GM12878 (cell line): ENCODE results near the gene ZNF248. TPM values are rescaled to one million over a fixed set of nuclear protein-coding genes. Genes with fewer than 3 reads are reported as not detected.

Experiments
- ATAC-seq: fragments of 200-7000 bp; cut with Tn5 transposase; 3 replicates; pipeline ENCODE4 v1.9.1; 2020; ENCODE audit warnings: mild to moderate bottlenecking, moderate library complexity
- BruUV-seq: library from RNA; stranded (reverse); fragments of 400-500 nt; replicated peaks from 2 replicates; lab custom pipeline; 2021; lab: Mats Ljungman, UMichigan
- CTCF ChIA-PET: fragments of 300-600 bp; sonication (Branson Sonifier 250); formaldehyde crosslinking; extraction: SDS; loops from one replicate; lab custom pipeline; 2021; ENCODE audit warnings: inconsistent platforms; lab: Yijun Ruan, JAX
- POLR2A ChIA-PET: fragments of 350-600 bp; formaldehyde crosslinking; extraction: SDS; loops from one replicate; lab custom pipeline; 2021; ENCODE audit warnings: inconsistent platforms; lab: Charles Lee
- RAD21 ChIA-PET: fragments of 300-600 bp; sonication (Branson Sonifier 250); formaldehyde crosslinking; loops from one replicate; lab custom pipeline; 2023; ENCODE audit warnings: antibody characterized with exemption; ENCODE audit not compliant: unreplicated experiment; lab: Charles Lee
- SMC1A ChIA-PET: fragments of 300-600 bp; sonication (Branson Sonifier 250); formaldehyde crosslinking; loops from one replicate; lab custom pipeline; 2023; ENCODE audit not compliant: unreplicated experiment, uncharacterized antibody; lab: Charles Lee
- DNase-seq: peaks from one replicate; pipeline ENCODE4 v3.0.0-alpha.2; 2011; ENCODE audit warnings: low read depth, low spot score
- FAIRE-seq: peaks from 3 replicates; lab custom pipeline; 2011; peaks lifted over from hg19 to GRCh38; lab: Jason Lieb, UNC
- H2AFZ ChIP-seq: 2 replicates; pipeline ENCODE4 v1.6.0; 2011; ENCODE audit warnings: low read depth, low read length, control low read depth; ENCODE audit not compliant: control insufficient read depth
- H3K27ac ChIP-seq: 2 replicates; pipeline ENCODE4 v1.5.1; 2011; ENCODE audit warnings: control low read depth; ENCODE audit not compliant: control insufficient read depth, insufficient read depth
- H3K27me3 ChIP-seq, 2 experiments: replicated peaks in 1 of 2; 2 replicates each; pipeline versions ENCODE4 v1.6.0 to v1.6.1; 2011; ENCODE audit warnings: low read length in 1 of 2; ENCODE audit not compliant: control insufficient read depth in 2 of 2, insufficient read depth in 2 of 2
- H3K36me3 ChIP-seq, 2 experiments: 2 replicates each; pipeline ENCODE4 v1.5.1; 2011; ENCODE audit warnings: low read length in 1 of 2; ENCODE audit not compliant: control insufficient read depth in 2 of 2, insufficient read depth in 2 of 2
- H3K4me1 ChIP-seq: 2 replicates; pipeline ENCODE4 v1.6.1; 2011; ENCODE audit warnings: mild to moderate bottlenecking, low read length, moderate library complexity, mixed read lengths; ENCODE audit not compliant: control insufficient read depth, insufficient read depth
- H3K4me2 ChIP-seq: 2 replicates; pipeline ENCODE4 v1.6.0; 2011; ENCODE audit warnings: control low read depth; ENCODE audit not compliant: control insufficient read depth, insufficient read depth
- H3K4me3 ChIP-seq: fragments of 200-600 bp; sonication (generic); 2 replicates; pipeline ENCODE4 v1.5.1; 2016
- H3K79me2 ChIP-seq: 2 replicates; pipeline ENCODE4 v1.6.0; 2011; ENCODE audit warnings: low read length; ENCODE audit not compliant: control insufficient read depth, insufficient read depth
- H3K9ac ChIP-seq: 2 replicates; pipeline ENCODE4 v1.8.0; 2011; ENCODE audit warnings: low read length, control low read depth, mixed read lengths; ENCODE audit not compliant: control insufficient read depth, insufficient read depth
- H3K9me3 ChIP-seq: replicated peaks from 3 replicates; pipeline ENCODE4 v1.5.1; 2011; ENCODE audit warnings: mild to moderate bottlenecking, low read length; ENCODE audit not compliant: control insufficient read depth, insufficient read depth
- H4K20me1 ChIP-seq: 2 replicates; pipeline ENCODE4 v1.6.0; 2011; ENCODE audit not compliant: control insufficient read depth, insufficient read depth
- ATF2 ChIP-seq: IDR thresholded peaks from 2 replicates; pipeline ENCODE4 v1.6.1; 2012; ENCODE audit warnings: low read length, inconsistent platforms
- CBX3 ChIP-seq: fragments of 200-600 bp; sonication (generic); IDR thresholded peaks from 2 replicates; pipeline ENCODE4 v1.6.1; 2016; ENCODE audit warnings: low read depth, borderline replicate concordance
- ELK1 ChIP-seq: IDR thresholded peaks from 2 replicates; pipeline ENCODE4 v1.6.1; 2012; ENCODE audit warnings: low read depth, low read length, improper control_type of control experiment
- FOS ChIP-seq: IDR thresholded peaks from 3 replicates; pipeline ENCODE4 v1.6.1; 2011; ENCODE audit warnings: borderline replicate concordance; ENCODE audit not compliant: insufficient read length; ENCODE audit errors: extremely low read depth
- KDM1A ChIP-seq: fragments of 200-600 bp; sonication (generic); IDR thresholded peaks from 2 replicates; pipeline ENCODE4 v1.6.1; 2016; ENCODE audit warnings: borderline replicate concordance
- MYC ChIP-seq: IDR thresholded peaks from 2 replicates; pipeline ENCODE4 v1.6.1; 2011; ENCODE audit warnings: mild to moderate bottlenecking, low read length, moderate library complexity, inconsistent platforms; ENCODE audit not compliant: insufficient read depth, insufficient replicate concordance, insufficient read length, severe bottlenecking
- NR2C2 ChIP-seq: IDR thresholded peaks from 2 replicates; pipeline ENCODE4 v1.6.1; 2011; ENCODE audit warnings: borderline replicate concordance, low read depth; ENCODE audit not compliant: control insufficient read depth, insufficient read length
- RAD51 ChIP-seq: fragments of 450-650 bp; IDR thresholded peaks from 2 replicates; pipeline ENCODE4 v1.6.1; 2016; ENCODE audit warnings: moderate library complexity, mild to moderate bottlenecking, inconsistent platforms
- SKIL ChIP-seq: fragments of 450-650 bp; IDR thresholded peaks from 2 replicates; pipeline ENCODE4 v1.6.1; 2017; ENCODE audit warnings: mild to moderate bottlenecking, low read depth, inconsistent platforms; ENCODE audit not compliant: poor library complexity, severe bottlenecking
- SMAD5 ChIP-seq: IDR thresholded peaks from 2 replicates; pipeline ENCODE4 v1.6.1; 2016; ENCODE audit warnings: antibody characterized with exemption, low read depth
- USF1 ChIP-seq: IDR thresholded peaks from 2 replicates; pipeline ENCODE4 v1.6.1; 2011; ENCODE audit warnings: borderline replicate concordance, low read depth, mild to moderate bottlenecking, moderate library complexity, mixed read lengths, low read length; ENCODE audit not compliant: insufficient read depth; ENCODE audit errors: extremely low read length
- USF2 ChIP-seq: IDR thresholded peaks from 2 replicates; pipeline ENCODE4 v1.6.1; 2011; ENCODE audit warnings: low read depth, low read length, improper control_type of control experiment, borderline replicate concordance
- ZNF687 ChIP-seq: fragments of 450-650 bp; IDR thresholded peaks from 2 replicates; pipeline ENCODE4 v1.6.1; 2017; ENCODE audit warnings: mild to moderate bottlenecking, moderate library complexity
- WGBS: methylation state at CpG from one replicate; pipeline ENCODE4 v1.1.6; 2016; ENCODE audit warnings: low lambda C conversion rate; ENCODE audit not compliant: insufficient replicate concordance, insufficient coverage; ENCODE audit errors: missing lambda C conversion rate; 5-methylcytosine and 5-hydroxymethylcytosine counted together
- in situ Hi-C: fragments of 300-500 bp; cut with MboI; formaldehyde crosslinking; loops from 9 replicates; pipeline ENCODE4 v1.14.3; 2018; ENCODE audit warnings: mixed read lengths
- intact Hi-C: fragments of 100-400 bp; cut with micrococcal nuclease; formaldehyde crosslinking; loops from one replicate; pipeline ENCODE4 v1.14.2; 2022; ENCODE audit not compliant: unreplicated experiment
- polyA plus RNA-seq, 11 experiments: library from polyadenylated mRNA; depleted of rRNA in 4 of 11; unstranded in 6 of 11; stranded (reverse) in 5 of 11; fragments of >200 nt; fragmentation: Nextera tagmentation in 4 of 11; fragmentation: Illumina TruSeq in 1 of 11; extraction: Ambion mirVana in 4 of 11; extraction: Trizol in 1 of 11; gene quantifications; 1 replicate in 1 of 11; 2 replicates in 10 of 11; pipeline versions ENCODE4 v1.2.1 to v1.2.3, GENCODE V29; 2011 to 2016; ENCODE audit warnings: inconsistent platforms in 2 of 11, missing spikeins in 2 of 11, low read depth in 1 of 11
- total RNA-seq, 4 experiments: library from RNA; depleted of rRNA in 3 of 4; stranded (reverse); fragments of >200 nt in 3 of 4; fragmentation: Illumina TruSeq in 1 of 4; extraction: Trizol in 1 of 4; gene quantifications; 2 replicates each; pipeline versions ENCODE4 v1.2.1 to v1.2.3, GENCODE V29; 2013 to 2021

Gene ZNF248
- total and polyA plus RNA-seq, 10 of the 15 experiments (the other 5 are each of a cell fraction or from before 2014, with no cell fraction given), result 2.0 to 16.3 (median 8.9) TPM

GRCh38 chr10:37906382-37906781 is 49.0 kb upstream of the ZNF248 start:
- H3K9ac ChIP-seq, result no peak overlapping the region
- ChIA-PET RAD21 (no interaction called here), CTCF (no interaction called here), SMC1A (no interaction called here), POLR2A (no interaction called here)
- H2AFZ ChIP-seq, result no peak overlapping the region
- no peak overlapping the region for H3K27ac ChIP-seq
- no peaks in the 10 kb centered on the region for H3K27me3 ChIP-seq
- 0% methylated on average over 2 of the region's 2 CpGs for WGBS
- no peak for DNase-seq
- no peaks in the 10 kb centered on the region for H4K20me1 ChIP-seq
- no peaks in the 10 kb centered on the region for H3K4me1 ChIP-seq
- H3K9me3 ChIP-seq, result no peaks in the 10 kb centered on the region
- no peak overlapping the region for H3K4me2 ChIP-seq
- no TSS peak for BruUV-seq
- no peak for FAIRE-seq
- no peak overlapping the region for H3K4me3 ChIP-seq
- H3K79me2 ChIP-seq, result no peaks in the 10 kb centered on the region
- H3K36me3 ChIP-seq, result no peaks in the 10 kb centered on the region
- in situ Hi-C loops, result no loop called here
- intact Hi-C loops, result no loop called here
- no peak for ATAC-seq
- TF ChIP-seq USF2 (no peak), ELK1 (no peak), SMAD5 (no peak), ATF2 (no peak), FOS (no peak), SKIL (no peak), ZNF687 (no peak), USF1 (no peak), NR2C2 (no peak), CBX3 (no peak), KDM1A (no peak), MYC (no peak), RAD51 (no peak)
